ENCODE results near the gene CELF2.

The CELF2 gene

GRCh38 chr10:11009471-11010308, 8.0 kb upstream of the CELF2 start:
- no peak for TF ChIP-seq CTCF (conservative IDR thresholded peaks at IDR 0.05; ENCODE audit: control insufficient read depth, insufficient read depth, low read depth, low read length)
- peak; percentile 57 for DNase-seq (ENCODE audit: low read depth)
- no peak overlapping the region for H3K4me3 ChIP-seq (ENCODE audit: control insufficient read depth, low read depth, low read length)

GRCh38 chr10:11010582-11010981, 7.1 kb upstream of the CELF2 start:
- H3K4me3 ChIP-seq (ENCODE audit: control insufficient read depth, low read depth, low read length): no peak overlapping the region
- no peak for TF ChIP-seq CTCF (conservative IDR thresholded peaks at IDR 0.05; ENCODE audit: control insufficient read depth, insufficient read depth, low read depth, low read length)
- DNase-seq (ENCODE audit: low read depth): no peak

- H3K4me3 ChIP-seq (ENCODE audit: control insufficient read depth, low read depth, low read length): no peak overlapping the region
- DNase-seq (ENCODE audit: low read depth): no peak
These were observed 6.2 kb upstream of the CELF2 start for GRCh38 chr10:11011436-11011835.

GRCh38 chr10:11011984-11012383, 5.7 kb upstream of the CELF2 start:
- TF ChIP-seq CTCF (conservative IDR thresholded peaks at IDR 0.05; ENCODE audit: control insufficient read depth, insufficient read depth, low read depth, low read length): no peak
- DNase-seq (ENCODE audit: low read depth): no peak
- H3K4me3 ChIP-seq (ENCODE audit: control insufficient read depth, low read depth, low read length): no peak overlapping the region

More at GRCh38 chr10:11011436-11011835, 6.2 kb upstream of the CELF2 start:
- TF ChIP-seq CTCF (conservative IDR thresholded peaks at IDR 0.05; ENCODE audit: control insufficient read depth, insufficient read depth, low read depth, low read length): no peak

DNA sequence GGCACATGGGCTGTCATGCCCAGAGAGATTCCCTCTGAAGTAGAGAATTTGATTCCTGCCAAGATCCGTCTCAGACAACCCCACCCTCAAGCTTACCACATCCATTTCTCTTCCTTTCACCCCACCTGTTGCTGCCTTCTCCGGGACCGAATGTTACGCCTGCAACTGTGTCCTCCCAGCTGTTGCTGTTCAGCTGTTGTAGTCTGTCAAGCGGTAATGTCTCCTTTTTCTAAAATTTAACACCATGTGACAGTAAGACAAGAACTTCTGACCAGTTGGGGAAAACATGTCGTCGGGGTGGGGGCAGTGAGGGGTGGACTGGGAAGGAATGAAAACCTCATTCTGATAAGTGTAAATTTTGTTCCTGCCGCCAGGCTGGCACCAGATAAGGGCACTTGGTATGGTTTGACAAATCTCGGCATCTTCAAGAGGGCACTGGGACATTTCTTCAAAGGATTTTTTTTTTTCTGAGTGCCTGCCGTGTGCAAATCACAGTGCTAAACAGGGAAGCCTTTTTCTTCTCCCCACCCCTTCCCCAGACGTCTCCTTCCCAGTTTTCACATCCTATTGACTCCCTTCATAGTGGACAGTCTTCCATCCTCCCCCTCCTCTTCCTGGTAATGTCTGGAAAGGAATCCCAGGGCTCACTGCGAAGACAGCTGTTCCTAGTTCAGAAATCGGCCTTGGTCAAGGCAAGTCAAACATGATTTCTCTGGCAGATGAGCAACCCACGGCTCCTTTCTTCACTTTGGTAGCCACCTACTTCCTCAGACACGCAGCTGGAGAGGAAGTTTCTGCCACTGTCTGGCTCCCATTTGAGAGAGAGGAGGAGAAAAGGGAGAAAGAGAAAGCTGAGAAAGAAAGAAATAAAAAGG, 5.0 kb upstream of the CELF2 start:
- no peak overlapping the region for H3K4me3 ChIP-seq (ENCODE audit: control insufficient read depth, low read depth, low read length)

DNA sequence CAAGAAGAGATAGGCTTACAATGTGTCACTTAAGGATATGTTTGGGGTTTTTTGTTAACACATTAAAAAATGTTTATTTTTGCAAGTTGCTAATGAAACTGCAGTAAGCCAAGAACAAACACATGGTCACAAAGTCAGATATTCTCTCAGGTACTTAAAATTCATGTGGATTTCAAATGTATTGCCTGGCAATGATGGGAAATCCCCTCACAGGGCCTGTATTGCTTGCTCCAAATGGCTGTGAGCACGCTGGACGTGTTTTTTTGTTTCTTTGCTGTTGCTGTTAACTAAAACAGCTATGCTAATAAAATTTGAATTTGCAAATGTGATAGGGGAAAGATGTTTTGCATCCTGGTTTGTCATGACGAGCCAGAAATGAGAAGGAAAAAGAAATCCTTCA, 3.8 kb upstream of the CELF2 start:
- H3K4me3 ChIP-seq (ENCODE audit: control insufficient read depth, low read depth, low read length): no peak overlapping the region

More for the DNA sequence above, 5.0 kb upstream of the CELF2 start:
- no peak for DNase-seq (ENCODE audit: low read depth)
- TF ChIP-seq CTCF (conservative IDR thresholded peaks at IDR 0.05; ENCODE audit: control insufficient read depth, insufficient read depth, low read depth, low read length): no peak

More for the DNA sequence above, 3.8 kb upstream of the CELF2 start:
- TF ChIP-seq CTCF (conservative IDR thresholded peaks at IDR 0.05; ENCODE audit: control insufficient read depth, insufficient read depth, low read depth, low read length): no peak
- DNase-seq (ENCODE audit: low read depth): no peak

Measured in fibroblast of mammary gland (primary cell).